OCI-LY7 (cell line): Measurements from ENCODE around the gene GATAD1. TPM values are rescaled to one million over a fixed set of nuclear protein-coding genes. Genes with fewer than 3 reads are reported as not detected.
A peak's percentile ranks its signal among the peaks of the same experiment; 100 is the strongest.

Experiments
- BruUV-seq: library from RNA; stranded (reverse); fragments of 400-500 nt; replicated peaks from 2 replicates; lab custom pipeline; 2021; lab: Mats Ljungman, UMichigan
- CTCF ChIA-PET: fragments of 300-600 bp; sonication (Branson Sonifier 250); formaldehyde crosslinking; loops from one replicate; lab custom pipeline; 2022; ENCODE audit warnings: antibody characterized with exemption; ENCODE audit not compliant: unreplicated experiment; lab: Charles Lee
- POLR2A ChIA-PET: fragments of 300-600 bp; sonication (Branson Sonifier 250); formaldehyde crosslinking; loops from one replicate; lab custom pipeline; 2022; ENCODE audit warnings: antibody characterized with exemption; lab: Charles Lee
- DNase-seq: peaks from one replicate; pipeline ENCODE4 v3.0.0-alpha.2; 2015; ENCODE audit warnings: low spot score
- H2AFZ ChIP-seq: fragments of 200-600 bp; sonication (generic), shearing (Covaris generic); 2 replicates; pipeline ENCODE4 v1.6.1; 2014; ENCODE audit warnings: mild to moderate bottlenecking, antibody characterized with exemption, low read length, moderate library complexity
- H3K27ac ChIP-seq: fragments of 200-600 bp; sonication (generic); 2 replicates; pipeline ENCODE4 v1.5.1; 2014; ENCODE audit warnings: mixed run types, low read depth, mild to moderate bottlenecking, moderate library complexity, low read length, inconsistent platforms; ENCODE audit not compliant: poor library complexity, severe bottlenecking
- H3K36me3 ChIP-seq: fragments of 200-600 bp; sonication (generic); 2 replicates; pipeline ENCODE4 v1.6.1; 2014; ENCODE audit warnings: mild to moderate bottlenecking, antibody characterized with exemption, low read length, moderate library complexity, mixed read lengths; ENCODE audit not compliant: insufficient read depth
- H3K4me1 ChIP-seq: fragments of 200-600 bp; sonication (generic); 2 replicates; pipeline ENCODE4 v1.5.1; 2014; ENCODE audit warnings: mild to moderate bottlenecking, low read length; ENCODE audit not compliant: insufficient read depth, poor library complexity, severe bottlenecking
- H3K4me2 ChIP-seq: fragments of 200-600 bp; sonication (generic); 2 replicates; pipeline ENCODE4 v1.6.1; 2014; ENCODE audit warnings: mild to moderate bottlenecking, low read length
- H3K4me3 ChIP-seq: fragments of 200-600 bp; sonication (generic); 2 replicates; pipeline ENCODE4 v1.5.1; 2014; ENCODE audit warnings: mild to moderate bottlenecking, low read depth, low read length; ENCODE audit not compliant: poor library complexity, severe bottlenecking
- H3K79me2 ChIP-seq: fragments of 200-600 bp; sonication (generic); 2 replicates; pipeline ENCODE4 v1.6.1; 2016; ENCODE audit warnings: low read depth, mild to moderate bottlenecking, low read length, moderate library complexity, mixed read lengths; ENCODE audit not compliant: insufficient read depth
- H3K9me2 ChIP-seq: fragments of 200-600 bp; sonication (generic); 2 replicates; pipeline ENCODE4 v1.6.1; 2016; ENCODE audit warnings: mild to moderate bottlenecking, low read length, mixed read lengths; ENCODE audit not compliant: insufficient read depth
- H3K9me3 ChIP-seq: fragments of 200-600 bp; sonication (generic); 2 replicates; pipeline ENCODE4 v1.6.1; 2014; ENCODE audit warnings: mild to moderate bottlenecking, mixed run types, low read length, mixed read lengths
- H4K20me1 ChIP-seq: fragments of 200-600 bp; sonication (generic); 2 replicates; pipeline ENCODE4 v1.6.1; 2014; ENCODE audit warnings: mild to moderate bottlenecking, antibody characterized with exemption, low read length, moderate library complexity, mixed read lengths; ENCODE audit not compliant: insufficient read depth
- EZH2phosphoT487 ChIP-seq: fragments of 200-600 bp; sonication (generic); IDR thresholded peaks from 2 replicates; pipeline ENCODE4 v1.6.1; 2018; ENCODE audit warnings: low read depth, borderline replicate concordance, mild to moderate bottlenecking, mixed run types, antibody characterized with exemption, low read length, moderate library complexity, mixed read lengths
- intact Hi-C: fragments of 100-400 bp; cut with micrococcal nuclease; formaldehyde crosslinking; loops from one replicate; pipeline ENCODE4 v1.10.0; 2022; ENCODE audit not compliant: unreplicated experiment
- total RNA-seq, 2 experiments: library from RNA; depleted of rRNA in 1 of 2; stranded (reverse); fragments of >200 nt in 1 of 2; shearing (Covaris generic) in 1 of 2; gene quantifications; 2 replicates each; pipeline ENCODE4 v1.2.3, GENCODE V29; 2014 to 2022
- TF ChIP-seq, protein P1 (sequence below): fragments of 200-600 bp; sonication (generic); conservative IDR thresholded peaks from 2 replicates; pipeline ENCODE4 v1.5.1; 2014; ENCODE audit warnings: mild to moderate bottlenecking, antibody characterized with exemption, low read length, moderate library complexity, mixed read lengths

GATAD1 gene
- total RNA-seq, 2 experiments from 2014 or later = 19.6 to 37.9 TPM

DNA sequence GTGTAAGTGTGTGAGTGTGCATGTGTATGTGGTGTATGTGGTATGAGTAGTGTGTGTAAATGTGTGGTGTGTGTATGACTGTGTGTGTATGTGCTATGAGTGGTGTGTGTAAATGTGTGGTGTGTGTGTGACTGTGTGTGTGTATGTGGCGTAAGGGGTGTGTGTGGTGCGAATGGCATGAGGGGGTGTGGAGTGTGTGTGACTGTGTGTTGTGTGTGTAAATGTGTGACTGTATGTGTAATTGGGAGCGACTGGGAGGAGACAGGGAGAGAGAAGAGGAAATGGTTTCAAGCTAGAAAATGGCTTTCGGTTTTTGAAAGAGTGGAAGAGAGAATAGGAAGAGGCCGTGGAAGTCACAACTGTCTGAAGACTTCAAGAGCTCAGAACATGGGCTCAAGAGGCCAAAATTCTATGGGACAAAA, 23.6 kb upstream of the GATAD1 start:
- POLR2A ChIA-PET = interaction anchor here (0.5 to 1.9 kb wide), 5 partner anchors 11 to 1139 kb away, joined by 3 to 10 read pairs (median 3); partner anchors contain the start of gene GATAD1
- Histone ChIP-seq H3K4me1 (peaks cover 5% of the 10 kb centered on the region), H3K9me2 (no peaks in the 10 kb centered on the region), H3K79me2 (no peaks in the 10 kb centered on the region), H3K36me3 (no peaks in the 10 kb centered on the region), H3K9me3 (no peaks in the 10 kb centered on the region), H4K20me1 (no peaks in the 10 kb centered on the region), H3K27ac (no peak overlapping the region), H3K4me2 (peak overlapping the region; percentile 76), H3K4me3 (no peak overlapping the region), H2AFZ (peak overlapping the region; percentile 99)
- DNase-seq = no peak
- no TSS peak for BruUV-seq
- intact Hi-C loops = loop anchor here (1.0 kb wide), 2 partner anchors 24 to 38 kb away; partner anchors contain the start of gene GATAD1
- CTCF ChIA-PET = interaction anchor here (1.1 kb wide), 1 partner anchor 23 kb away, joined by 8 read pairs; the partner anchor contains the start of gene GATAD1
- TF ChIP-seq, protein P1, sequence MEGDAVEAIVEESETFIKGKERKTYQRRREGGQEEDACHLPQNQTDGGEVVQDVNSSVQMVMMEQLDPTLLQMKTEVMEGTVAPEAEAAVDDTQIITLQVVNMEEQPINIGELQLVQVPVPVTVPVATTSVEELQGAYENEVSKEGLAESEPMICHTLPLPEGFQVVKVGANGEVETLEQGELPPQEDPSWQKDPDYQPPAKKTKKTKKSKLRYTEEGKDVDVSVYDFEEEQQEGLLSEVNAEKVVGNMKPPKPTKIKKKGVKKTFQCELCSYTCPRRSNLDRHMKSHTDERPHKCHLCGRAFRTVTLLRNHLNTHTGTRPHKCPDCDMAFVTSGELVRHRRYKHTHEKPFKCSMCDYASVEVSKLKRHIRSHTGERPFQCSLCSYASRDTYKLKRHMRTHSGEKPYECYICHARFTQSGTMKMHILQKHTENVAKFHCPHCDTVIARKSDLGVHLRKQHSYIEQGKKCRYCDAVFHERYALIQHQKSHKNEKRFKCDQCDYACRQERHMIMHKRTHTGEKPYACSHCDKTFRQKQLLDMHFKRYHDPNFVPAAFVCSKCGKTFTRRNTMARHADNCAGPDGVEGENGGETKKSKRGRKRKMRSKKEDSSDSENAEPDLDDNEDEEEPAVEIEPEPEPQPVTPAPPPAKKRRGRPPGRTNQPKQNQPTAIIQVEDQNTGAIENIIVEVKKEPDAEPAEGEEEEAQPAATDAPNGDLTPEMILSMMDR = no peak
- TF ChIP-seq EZH2phosphoT487 = no peak

DNA sequence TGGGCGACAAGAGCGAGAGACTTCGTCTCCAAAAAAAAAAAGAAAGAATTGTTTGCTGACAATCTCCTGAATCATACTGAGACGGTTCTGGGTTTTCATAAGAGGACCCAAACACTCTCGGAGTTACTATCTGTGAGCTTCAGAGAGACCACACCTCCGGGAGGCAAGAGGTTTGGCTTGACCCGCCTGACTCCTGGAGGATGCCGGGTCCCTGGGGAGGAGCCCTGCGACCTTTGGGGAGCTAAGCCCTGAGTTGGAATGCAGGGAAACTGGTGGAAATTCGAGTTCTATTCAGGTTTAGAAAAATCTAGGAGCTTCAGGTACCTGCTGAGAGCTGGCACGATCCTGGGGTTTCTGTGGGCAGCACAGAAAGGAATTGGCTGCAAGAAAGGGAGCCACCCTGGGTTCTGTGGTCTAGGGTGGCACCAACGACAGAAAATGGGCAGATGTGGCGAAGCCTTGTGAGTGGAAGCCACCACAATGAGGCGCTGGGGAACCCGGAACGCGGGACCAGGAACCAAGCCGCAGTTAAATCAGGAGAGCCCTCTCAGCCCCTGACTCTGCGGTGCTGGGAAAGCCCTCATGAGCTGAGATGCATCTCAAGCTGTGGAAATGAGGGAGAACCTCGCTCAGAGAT, 21.9 kb upstream of the GATAD1 start:
- no peaks in the 10 kb centered on the region for H3K9me3 ChIP-seq
- DNase-seq = no peak
- peaks cover 5% of the 10 kb centered on the region for H3K4me1 ChIP-seq
- H3K9me2 ChIP-seq = no peaks in the 10 kb centered on the region
- TF ChIP-seq EZH2phosphoT487 = no peak
- TF ChIP-seq, protein P1 = no peak
- H4K20me1 ChIP-seq = no peaks in the 10 kb centered on the region
- H2AFZ ChIP-seq = no peak overlapping the region
- no peaks in the 10 kb centered on the region for H3K79me2 ChIP-seq
- intact Hi-C loops = no loop called here
- H3K36me3 ChIP-seq = no peaks in the 10 kb centered on the region
- POLR2A ChIA-PET = no interaction called here
- H3K27ac ChIP-seq = no peak overlapping the region
- no TSS peak for BruUV-seq
- no peak overlapping the region for H3K4me3 ChIP-seq
- CTCF ChIA-PET = no interaction called here
- H3K4me2 ChIP-seq = peak overlapping the region; percentile 17; the same call in 1 of the 2 replicates

DNA sequence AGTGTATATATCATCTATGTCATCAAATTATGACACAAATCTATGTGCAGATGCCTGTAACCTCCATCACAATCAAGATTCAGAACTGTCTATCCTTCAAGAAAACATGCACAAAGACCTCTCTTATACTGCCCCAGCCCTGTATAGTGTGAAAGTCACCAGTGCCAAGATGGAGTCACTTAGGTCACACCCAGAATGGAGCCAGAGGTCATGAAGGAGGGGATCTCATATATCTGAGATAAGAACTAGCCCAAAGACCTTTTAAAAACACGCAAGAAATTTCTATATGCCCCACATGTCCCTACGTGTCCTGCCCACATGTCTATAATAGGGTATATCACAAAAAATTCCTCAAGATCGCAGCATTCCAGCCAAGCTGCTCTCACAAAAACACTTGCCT, 20.1 kb upstream of the GATAD1 start:
- ChIA-PET POLR2A (interaction anchor here (0.7 kb wide), 1 partner anchor 14 kb away, joined by 5 read pairs; no protein-coding TSS in a partner anchor), CTCF (no interaction called here)
- Histone ChIP-seq H3K9me2 (no peaks in the 10 kb centered on the region), H3K4me1 (peaks cover 5% of the 10 kb centered on the region), H3K27ac (no peak overlapping the region), H3K79me2 (no peaks in the 10 kb centered on the region), H2AFZ (no peak overlapping the region), H3K9me3 (no peaks in the 10 kb centered on the region), H3K4me2 (no peak overlapping the region), H3K4me3 (no peak overlapping the region), H4K20me1 (no peaks in the 10 kb centered on the region), H3K36me3 (no peaks in the 10 kb centered on the region)
- intact Hi-C loops = no loop called here
- no peak for DNase-seq
- no peak for TF ChIP-seq EZH2phosphoT487
- TF ChIP-seq, protein P1 = no peak
- BruUV-seq = no TSS peak
